ENCODE data around the gene SMIM36.
"Not testable (repeated sequence)": the region's sequence is repeated elsewhere in the genome, so short reads cannot be mapped to it uniquely, and the experiment has no call there.

SMIM36 gene

DNA sequence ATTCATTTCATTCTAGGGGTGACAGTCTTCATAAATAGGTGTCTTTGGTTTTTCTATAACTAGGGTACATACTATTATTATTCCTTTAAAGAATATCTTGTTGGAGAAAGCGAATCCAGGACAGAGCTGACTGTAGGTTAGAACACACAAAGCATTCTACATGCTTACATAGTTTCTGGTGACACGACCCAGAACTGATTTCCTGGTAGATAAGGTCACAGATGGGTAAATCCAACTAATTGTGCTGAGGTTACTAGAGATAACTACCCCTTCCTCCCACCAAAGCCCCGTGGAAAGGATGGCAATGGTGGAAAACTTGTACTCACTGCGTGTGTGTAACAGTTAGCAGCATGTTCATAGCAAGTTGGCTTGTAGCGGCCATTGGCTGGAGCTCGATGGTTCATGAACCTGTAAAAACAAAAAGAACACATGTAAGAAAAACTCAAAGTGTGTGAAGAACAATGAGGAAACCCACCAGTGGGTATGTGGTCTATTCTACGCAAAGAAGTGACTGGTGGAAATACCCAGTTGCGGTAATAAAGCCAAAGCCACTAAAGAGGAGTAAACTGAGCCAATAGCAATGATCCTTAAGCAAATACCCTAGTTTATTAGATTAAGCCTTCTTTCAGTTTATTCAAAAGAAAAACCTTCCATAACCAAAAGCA, 97.3 kb downstream of the SMIM36 start:
- no peak for DNase-seq (ENCODE audit: low spot score)

DNA sequence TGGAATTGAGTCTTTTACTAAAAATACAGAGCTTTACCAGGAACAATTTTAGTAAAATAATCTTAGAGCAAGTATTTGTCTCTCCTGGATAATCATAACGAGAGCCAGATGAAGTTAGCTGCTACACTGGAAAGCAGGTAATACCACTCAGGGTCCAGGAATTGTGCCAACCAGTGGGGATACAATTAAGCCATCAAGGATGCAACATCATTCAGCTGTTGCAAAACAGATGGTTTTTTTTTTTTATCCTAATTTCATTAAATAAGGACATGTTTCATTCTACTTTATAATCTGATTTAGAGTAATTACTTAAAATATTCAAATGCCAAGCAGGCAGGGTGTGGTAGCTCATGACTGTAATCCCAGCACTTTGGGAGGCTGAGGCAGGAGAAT, 99.8 kb downstream of the SMIM36 start:
- DNase-seq (ENCODE audit: low spot score), result no peak

DNA sequence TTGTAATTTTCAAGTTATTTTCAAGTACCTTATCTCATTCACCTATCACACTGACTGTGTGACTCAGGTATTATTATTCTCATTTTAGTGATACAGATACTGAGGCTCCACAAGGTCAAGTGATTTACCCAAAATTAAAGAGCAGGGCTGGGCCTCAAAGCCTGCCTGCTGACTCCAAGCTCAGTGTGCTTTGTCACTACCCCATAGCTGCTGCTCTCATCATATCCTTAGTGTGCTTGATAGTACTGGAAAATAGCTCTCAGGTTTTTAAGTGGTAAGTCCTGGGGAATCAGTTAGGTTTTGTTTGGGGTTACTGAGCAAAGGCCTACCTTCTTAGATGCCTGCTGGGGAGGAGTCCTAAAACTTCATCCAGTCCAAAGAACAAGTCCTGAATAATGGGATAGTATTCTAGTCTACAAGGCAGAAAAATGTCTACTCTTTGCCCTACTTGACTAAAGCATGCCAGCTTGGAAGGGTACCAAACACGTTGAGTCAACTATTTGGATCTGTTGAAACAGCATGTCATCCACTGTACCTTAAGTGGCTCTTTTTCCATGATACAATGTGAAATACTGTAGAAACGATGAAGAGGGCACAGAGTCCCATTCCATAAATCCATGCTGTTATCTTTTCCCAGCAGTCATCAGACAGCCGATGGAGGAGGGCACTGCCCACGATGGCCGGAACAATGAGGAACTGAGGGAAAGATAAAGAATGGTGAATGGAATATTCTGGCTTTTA, 100.4 kb downstream of the SMIM36 start:
- DNase-seq (ENCODE audit: low spot score), result no peak

DNA sequence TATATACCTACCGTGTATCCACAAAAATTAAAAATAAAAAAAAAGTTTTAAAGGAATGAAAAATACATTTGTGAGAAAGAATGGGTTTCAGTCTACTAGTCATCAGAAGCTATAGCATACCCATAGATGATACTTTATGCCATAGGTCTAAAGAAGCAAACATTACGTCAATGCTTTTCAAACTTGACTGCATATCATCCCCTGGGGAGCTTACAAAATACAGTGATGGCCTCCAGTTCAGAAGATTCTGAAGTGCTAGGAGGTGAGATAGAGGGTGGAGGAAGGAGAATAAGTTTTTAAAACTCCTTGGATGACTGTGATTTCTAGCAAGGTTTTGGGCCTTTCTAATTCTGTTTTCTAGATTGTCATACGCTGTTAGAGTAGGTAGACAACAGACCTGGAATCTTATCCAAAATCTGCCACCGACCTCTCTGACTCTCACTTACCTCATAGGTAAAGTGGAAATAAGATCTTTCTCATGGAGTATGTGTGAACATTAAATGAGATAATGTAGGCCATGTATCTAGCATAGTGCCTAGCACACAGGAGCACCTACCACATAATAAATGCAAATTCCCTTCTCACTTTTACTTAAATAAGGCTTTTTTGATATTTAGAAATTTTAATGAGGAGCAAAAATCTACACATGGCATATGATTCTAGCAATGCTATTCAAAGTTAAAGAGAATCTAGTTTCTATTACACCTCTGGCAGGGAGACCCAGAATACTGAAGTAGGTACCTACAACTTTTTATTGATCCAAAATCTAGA, 102.0 kb downstream of the SMIM36 start:
- DNase-seq (ENCODE audit: low spot score), result no peak

DNA sequence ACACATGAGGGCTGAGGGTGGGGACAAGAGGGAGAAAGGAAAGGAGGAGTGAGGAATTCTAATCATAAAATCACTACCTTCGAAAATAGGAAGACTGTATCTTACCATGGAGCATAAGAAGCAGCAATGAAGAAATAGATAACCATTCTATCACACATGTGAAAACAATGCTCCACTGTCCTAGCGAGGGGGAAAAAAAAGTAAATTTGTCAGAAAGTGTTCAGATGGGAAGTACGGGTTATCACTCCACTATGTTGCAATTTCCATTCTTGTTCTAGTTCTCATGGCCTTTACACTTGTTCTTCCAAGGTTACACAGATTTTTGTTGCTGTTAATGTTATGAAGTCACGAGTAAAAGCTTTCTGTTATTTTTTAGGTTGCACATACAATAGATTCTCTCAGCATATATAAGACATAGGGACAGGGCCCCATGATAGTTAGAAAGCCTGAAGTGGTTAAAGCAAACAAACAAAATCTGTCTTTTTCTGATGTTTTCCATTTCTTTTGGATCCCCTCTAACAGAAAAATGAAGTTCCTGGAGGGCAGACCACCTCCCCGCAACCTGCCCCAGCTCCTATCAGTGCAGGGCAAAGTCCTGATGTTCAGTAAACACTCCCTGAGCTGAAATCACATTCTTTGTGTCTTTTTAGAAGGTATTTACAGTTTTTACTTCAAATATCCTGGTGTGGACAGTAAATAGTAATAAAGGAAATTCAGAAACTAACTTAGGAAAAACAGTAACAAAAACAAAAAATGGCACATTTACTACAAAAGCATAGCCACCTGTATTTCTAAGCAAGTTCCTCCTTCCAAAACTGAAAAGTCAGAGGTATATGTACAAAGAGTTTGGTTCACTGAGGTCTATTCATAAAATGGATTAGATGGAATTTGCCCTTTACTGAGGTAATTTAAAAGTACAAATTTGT, 103.3 kb downstream of the SMIM36 start:
- DNase-seq (ENCODE audit: low spot score), result no peak

DNA sequence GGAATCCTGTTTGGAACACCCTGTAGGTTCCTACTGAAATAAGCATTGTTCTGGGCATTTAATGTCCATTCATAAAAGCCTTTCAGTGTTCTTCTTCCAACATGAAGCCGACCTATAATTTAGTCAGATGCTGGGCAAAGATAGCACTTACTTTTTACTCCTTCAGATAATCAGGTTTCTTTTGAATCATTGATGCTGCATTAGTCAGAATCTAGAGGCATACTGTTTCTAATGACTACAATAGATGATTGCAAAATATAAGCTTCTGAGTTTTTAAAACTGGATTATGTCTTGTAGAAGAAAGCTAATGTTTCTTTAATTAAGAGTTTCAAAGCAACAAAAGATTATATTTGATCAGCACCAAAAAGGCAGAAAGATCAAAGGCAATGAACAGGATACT, 105.7 kb downstream of the SMIM36 start:
- no peak for DNase-seq (ENCODE audit: low spot score)

DNA sequence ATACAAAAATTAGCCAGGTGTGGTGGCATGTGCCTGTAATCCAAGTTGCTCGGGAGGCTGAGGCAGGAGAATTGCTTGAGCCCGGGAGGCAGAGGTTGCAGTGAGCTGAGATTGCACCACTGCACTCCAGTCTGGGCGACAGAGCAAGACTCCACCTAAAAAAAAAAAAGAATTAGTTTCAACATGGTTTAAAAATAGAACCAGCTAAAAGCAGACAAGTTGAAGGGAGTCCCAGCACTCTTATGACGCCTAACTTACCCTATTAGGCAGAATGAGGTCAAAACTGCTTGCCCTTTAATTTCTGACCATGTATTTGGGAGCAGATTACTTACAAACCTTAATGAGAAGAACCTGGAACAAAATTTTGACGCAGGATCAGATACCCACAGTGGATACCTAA, 107.1 kb downstream of the SMIM36 start:
- not testable (repeated sequence) for DNase-seq (ENCODE audit: low spot score)

DNA sequence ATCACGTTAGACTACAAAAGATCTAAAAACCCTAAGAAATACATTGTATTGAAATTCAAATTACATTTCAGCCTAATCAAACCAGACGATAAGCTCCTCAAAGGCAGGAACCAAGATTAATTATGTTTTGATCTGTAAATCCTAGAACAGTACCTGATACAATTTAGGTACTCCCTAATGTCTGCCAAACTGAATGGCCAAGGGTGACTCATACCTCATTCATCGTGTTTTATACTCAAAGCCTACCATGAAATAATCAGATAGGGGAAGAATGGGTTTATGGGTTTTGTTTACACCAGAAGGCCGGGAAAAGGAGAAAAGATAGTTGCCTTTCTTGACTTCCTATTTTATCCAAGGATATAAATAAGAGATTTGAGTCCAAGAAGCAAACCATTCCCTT, 108.9 kb downstream of the SMIM36 start:
- DNase-seq (ENCODE audit: low spot score), result no peak
